MG63 (cell line): ENCODE measurements around the gene ABHD1. TPM values are rescaled to one million over a fixed set of nuclear protein-coding genes. Genes with fewer than 3 reads are reported as not detected.

Experiments
- DNase-seq: peaks from one replicate; pipeline ENCODE4 v3.0.0-alpha.2; 2020
- H3K27me3 ChIP-seq: fragments of 250-450 bp; sonication (Bioruptor Pico); 2 replicates; pipeline ENCODE4 v1.5.1; 2020; ENCODE audit warnings: mild to moderate bottlenecking, moderate library complexity
- H3K36me3 ChIP-seq: fragments of 250-450 bp; sonication (Bioruptor Pico); 2 replicates; pipeline ENCODE4 v1.5.1; 2020; ENCODE audit warnings: mild to moderate bottlenecking, moderate library complexity
- H3K4me3 ChIP-seq: fragments of 250-450 bp; sonication (Bioruptor Pico); 2 replicates; pipeline ENCODE4 v1.5.1; 2020; ENCODE audit warnings: mild to moderate bottlenecking, moderate library complexity
- H3K9me3 ChIP-seq: fragments of 250-450 bp; sonication (Bioruptor Pico); 2 replicates; pipeline ENCODE4 v1.5.1; 2020; ENCODE audit warnings: mild to moderate bottlenecking, moderate library complexity
- total RNA-seq: library from RNA; depleted of rRNA; stranded (reverse); fragments of >200 nt; shearing (Covaris generic); gene quantifications from 2 replicates; pipeline ENCODE4 v1.2.3, GENCODE V29; 2014; ENCODE audit warnings: low replicate concordance

Gene ABHD1
- total RNA-seq, 1 experiment from 2014 or later, result not detected

GRCh38 chr2:27085062-27085672, 38.4 kb upstream of the ABHD1 start:
- no peaks in the 10 kb centered on the region for H3K9me3 ChIP-seq
- peaks cover 24% of the 10 kb centered on the region for H3K36me3 ChIP-seq
- no peaks in the 10 kb centered on the region for H3K27me3 ChIP-seq
- peak overlapping the region; percentile 57; the same call in 1 of the 2 replicates for H3K4me3 ChIP-seq
- no peak for DNase-seq

DNA sequence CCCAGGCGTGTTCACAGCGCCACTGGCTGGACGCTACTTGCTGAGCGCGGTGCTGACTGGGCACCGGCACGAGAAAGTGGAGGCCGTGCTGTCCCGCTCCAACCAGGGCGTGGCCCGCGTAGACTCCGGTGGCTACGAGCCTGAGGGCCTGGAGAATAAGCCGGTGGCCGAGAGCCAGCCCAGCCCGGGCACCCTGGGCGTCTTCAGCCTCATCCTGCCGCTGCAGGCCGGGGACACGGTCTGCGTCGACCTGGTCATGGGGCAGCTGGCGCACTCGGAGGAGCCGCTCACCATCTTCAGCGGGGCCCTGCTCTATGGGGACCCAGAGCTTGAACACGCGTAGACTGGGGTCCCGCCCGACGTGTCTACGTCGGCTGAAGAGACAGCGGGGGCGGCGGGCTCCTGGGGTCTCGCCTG, 37.9 kb upstream of the ABHD1 start:
- DNase-seq, result peak; percentile 78
- H3K27me3 ChIP-seq, result no peaks in the 10 kb centered on the region
- peaks cover 20% of the 10 kb centered on the region for H3K36me3 ChIP-seq
- H3K9me3 ChIP-seq, result no peaks in the 10 kb centered on the region
- H3K4me3 ChIP-seq, result peak overlapping the region; percentile 57

GRCh38 chr2:27086090-27086723, 37.4 kb upstream of the ABHD1 start:
- Histone ChIP-seq H3K9me3 (no peaks in the 10 kb centered on the region), H3K4me3 (peak overlapping the region; percentile 57), H3K27me3 (no peaks in the 10 kb centered on the region), H3K36me3 (peaks cover 17% of the 10 kb centered on the region)
- peak; percentile 92 for DNase-seq

DNA sequence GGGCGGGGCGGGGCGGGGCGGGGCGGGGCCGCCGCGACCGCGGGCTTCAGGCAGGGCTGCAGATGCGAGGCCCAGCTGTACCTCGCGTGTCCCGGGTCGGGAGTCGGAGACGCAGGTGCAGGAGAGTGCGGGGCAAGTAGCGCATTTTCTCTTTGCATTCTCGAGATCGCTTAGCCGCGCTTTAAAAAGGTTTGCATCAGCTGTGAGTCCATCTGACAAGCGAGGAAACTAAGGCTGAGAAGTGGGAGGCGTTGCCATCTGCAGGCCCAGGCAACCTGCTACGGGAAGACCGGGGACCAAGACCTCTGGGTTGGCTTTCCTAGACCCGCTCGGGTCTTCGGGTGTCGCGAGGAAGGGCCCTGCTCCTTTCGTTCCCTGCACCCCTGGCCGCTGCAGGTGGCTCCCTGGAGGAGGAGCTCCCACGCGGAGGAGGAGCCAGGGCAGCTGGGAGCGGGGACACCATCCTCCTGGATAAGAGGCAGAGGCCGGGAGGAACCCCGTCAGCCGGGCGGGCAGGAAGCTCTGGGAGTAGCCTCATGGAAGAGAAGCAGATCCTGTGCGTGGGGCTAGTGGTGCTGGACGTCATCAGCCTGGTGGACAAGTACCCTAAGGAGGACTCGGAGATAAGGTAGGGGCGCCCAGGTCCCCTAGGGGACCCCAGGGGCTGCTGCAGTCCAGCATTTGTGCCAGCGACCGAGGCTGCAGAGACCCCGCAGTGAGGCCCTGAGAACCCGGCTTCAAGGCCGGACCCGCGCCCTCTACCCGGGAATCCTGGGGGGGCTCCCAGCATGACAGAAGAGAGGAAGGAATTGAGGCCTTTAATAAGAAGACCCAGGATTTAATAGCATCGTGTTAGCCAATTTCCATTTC, 36.7 kb upstream of the ABHD1 start, which contains the start of gene KHK:
KHK (plus strand) TSS at position 49 of the 870 bp plus-strand sequence; CDS start at position 537, 488 bp downstream.
- DNase-seq, result no peak
- H3K9me3 ChIP-seq, result no peaks in the 10 kb centered on the region
- peaks cover 10% of the 10 kb centered on the region for H3K36me3 ChIP-seq
- peak within 1 kb of the TSS; percentile 57 for H3K4me3 ChIP-seq
- no peaks in the 10 kb centered on the region for H3K27me3 ChIP-seq

- DNase-seq, result no peak
- H3K9me3 ChIP-seq, result no peaks in the 10 kb centered on the region
- H3K4me3 ChIP-seq, result no peak overlapping the region
- peaks cover 7% of the 10 kb centered on the region for H3K36me3 ChIP-seq
- no peaks in the 10 kb centered on the region for H3K27me3 ChIP-seq
These were observed 35.7 kb upstream of the ABHD1 start for GRCh38 chr2:27087823-27088410.

- H3K4me3 ChIP-seq, result no peak overlapping the region
- H3K36me3 ChIP-seq, result peaks cover 7% of the 10 kb centered on the region
- no peaks in the 10 kb centered on the region for H3K9me3 ChIP-seq
- H3K27me3 ChIP-seq, result no peaks in the 10 kb centered on the region
- DNase-seq, result no peak
These were observed 35.0 kb upstream of the ABHD1 start for GRCh38 chr2:27088634-27089033.

DNA sequence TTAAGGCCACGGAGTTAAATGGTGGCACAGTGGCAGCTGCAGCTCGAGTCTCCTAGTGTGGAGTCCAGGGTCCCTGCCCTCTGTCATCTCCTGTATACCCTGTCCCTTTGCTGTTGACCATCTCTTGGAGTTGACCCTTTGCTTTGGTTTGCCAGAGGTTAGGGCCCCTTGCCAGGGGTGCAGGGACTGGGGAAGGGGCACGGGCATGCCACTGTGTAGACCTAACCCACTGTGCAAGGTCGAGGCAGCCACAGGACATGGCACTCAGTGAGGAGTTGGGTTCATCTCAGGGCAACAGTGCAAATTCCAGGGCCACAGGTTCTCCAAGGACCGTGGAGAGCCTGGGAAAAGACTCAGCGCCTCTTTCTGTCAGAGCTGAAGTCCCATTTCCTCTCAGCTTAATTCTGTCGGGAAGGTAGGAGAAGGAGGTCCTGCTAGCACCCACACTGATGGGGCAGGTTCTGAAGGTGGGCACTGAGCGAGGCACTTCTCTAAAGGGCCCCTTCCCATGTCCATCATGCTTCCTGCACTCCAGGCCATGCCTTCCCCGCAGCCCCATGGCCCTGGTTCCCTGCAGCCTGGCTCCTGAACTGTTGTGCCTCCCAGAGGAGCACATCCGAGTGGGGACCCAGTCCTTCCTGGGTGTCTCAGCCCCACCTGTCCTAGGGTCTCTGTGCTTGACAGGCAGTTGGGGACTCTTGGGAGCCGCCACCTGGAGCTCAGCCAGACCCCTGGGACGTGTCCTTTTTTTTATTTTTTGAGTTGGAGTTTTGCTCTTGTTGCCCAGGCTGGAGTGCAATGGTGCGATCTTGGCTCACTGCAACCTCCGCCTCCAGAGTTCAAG, 34.3 kb upstream of the ABHD1 start:
- no peaks in the 10 kb centered on the region for H3K9me3 ChIP-seq
- no peak for DNase-seq

GRCh38 chr2:27091746-27092695, 31.6 kb upstream of the ABHD1 start:
- Histone ChIP-seq H3K4me3 (no peak overlapping the region), H3K27me3 (no peaks in the 10 kb centered on the region), H3K36me3 (no peaks in the 10 kb centered on the region), H3K9me3 (no peaks in the 10 kb centered on the region)
- DNase-seq, result no peak

More for the DNA sequence above, 34.3 kb upstream of the ABHD1 start:
- H3K4me3 ChIP-seq, result no peak overlapping the region
- no peaks in the 10 kb centered on the region for H3K27me3 ChIP-seq
- peaks cover 7% of the 10 kb centered on the region for H3K36me3 ChIP-seq

GRCh38 chr2:27092696-27093429, 30.8 kb upstream of the ABHD1 start:
- Histone ChIP-seq H3K4me3 (no peak overlapping the region), H3K36me3 (no peaks in the 10 kb centered on the region), H3K27me3 (no peaks in the 10 kb centered on the region), H3K9me3 (no peaks in the 10 kb centered on the region)
- DNase-seq, result no peak

DNA sequence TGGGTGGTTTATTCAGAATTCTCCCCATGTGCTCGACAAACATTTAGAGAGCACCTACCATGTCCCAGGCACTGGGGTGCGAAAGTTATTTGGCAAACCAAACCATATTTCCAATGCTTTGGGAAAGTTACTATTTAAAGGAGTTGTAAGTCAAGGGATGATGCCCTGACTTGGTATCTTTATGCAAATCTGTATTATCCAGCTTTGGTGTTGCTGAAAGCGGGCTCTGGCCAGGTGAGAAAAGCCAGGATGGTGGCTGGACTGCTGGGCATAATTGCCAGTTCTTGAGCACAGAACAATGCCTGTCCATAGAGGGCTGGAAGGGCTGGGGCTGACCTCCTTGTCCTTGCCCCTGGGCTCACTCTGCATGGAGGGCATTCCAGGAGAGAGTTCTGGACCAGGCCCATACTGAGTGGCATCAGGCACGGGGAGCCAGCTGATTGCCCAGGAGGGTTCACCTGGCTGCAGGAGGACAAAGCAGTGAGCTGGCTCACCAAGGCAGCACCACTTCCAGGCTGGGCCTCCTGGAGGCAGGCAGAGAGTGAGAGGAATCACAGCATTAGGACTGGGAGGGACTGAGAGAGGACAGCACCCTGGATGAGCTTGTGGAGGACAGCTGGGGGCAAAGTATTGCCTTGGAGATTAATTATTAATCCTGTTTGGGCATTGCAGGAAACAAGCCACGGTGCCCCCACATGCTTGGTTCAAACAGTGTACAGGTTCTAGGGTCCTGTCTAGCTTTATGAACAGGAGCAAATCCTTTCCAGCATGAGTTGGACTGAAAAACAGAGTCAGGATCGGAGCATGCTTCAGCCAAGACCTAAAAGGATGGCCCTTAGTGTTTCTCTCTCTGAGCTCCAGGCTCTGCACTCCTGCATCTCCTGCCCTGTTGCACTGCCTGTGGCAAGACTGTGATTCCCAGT, 29.9 kb upstream of the ABHD1 start:
- Histone ChIP-seq H3K4me3 (no peak overlapping the region), H3K9me3 (no peaks in the 10 kb centered on the region), H3K27me3 (no peaks in the 10 kb centered on the region), H3K36me3 (no peaks in the 10 kb centered on the region)
- no peak for DNase-seq

DNA sequence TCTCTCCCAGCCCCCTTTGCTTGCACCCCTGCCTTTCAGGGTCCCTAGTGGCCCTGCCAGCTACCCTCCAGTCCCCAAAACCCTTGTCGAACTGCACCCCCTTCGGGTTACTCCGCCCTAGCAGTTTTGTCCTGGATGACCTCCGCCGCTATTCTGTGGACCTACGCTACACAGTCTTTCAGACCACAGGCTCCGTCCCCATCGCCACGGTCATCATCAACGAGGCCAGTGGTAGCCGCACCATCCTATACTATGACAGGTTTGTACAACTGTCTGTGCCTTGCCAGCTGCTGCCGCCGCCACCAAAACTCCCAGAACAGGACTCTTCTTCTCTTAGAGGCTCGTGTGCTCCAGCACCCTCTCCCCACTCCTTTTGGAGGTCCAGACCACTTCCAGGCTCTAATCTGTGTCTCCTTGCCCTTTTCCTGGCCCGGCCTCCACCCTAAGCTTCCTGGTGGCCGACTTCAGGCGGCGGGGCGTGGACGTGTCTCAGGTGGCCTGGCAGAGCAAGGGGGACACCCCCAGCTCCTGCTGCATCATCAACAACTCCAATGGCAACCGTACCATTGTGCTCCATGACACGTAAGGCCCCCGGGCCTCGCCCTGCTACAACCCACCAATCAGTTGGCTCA, 29.1 kb upstream of the ABHD1 start:
- Histone ChIP-seq H3K36me3 (no peaks in the 10 kb centered on the region), H3K4me3 (no peak overlapping the region), H3K9me3 (no peaks in the 10 kb centered on the region), H3K27me3 (no peaks in the 10 kb centered on the region)
- DNase-seq, result no peak

GRCh38 chr2:27095427-27095744, 28.2 kb upstream of the ABHD1 start:
- Histone ChIP-seq H3K36me3 (no peaks in the 10 kb centered on the region), H3K4me3 (no peak overlapping the region), H3K9me3 (no peaks in the 10 kb centered on the region), H3K27me3 (no peaks in the 10 kb centered on the region)
- no peak for DNase-seq

- H3K27me3 ChIP-seq, result no peaks in the 10 kb centered on the region
- peak; percentile 39 for DNase-seq
- H3K36me3 ChIP-seq, result no peaks in the 10 kb centered on the region
- H3K9me3 ChIP-seq, result no peaks in the 10 kb centered on the region
- H3K4me3 ChIP-seq, result no peak overlapping the region
These were observed 27.6 kb upstream of the ABHD1 start for GRCh38 chr2:27095745-27096651.
